Measurements from ENCODE around the gene PLP1.
A peak's percentile ranks its signal among the peaks of the same experiment; 100 is the strongest.

Gene PLP1

DNA sequence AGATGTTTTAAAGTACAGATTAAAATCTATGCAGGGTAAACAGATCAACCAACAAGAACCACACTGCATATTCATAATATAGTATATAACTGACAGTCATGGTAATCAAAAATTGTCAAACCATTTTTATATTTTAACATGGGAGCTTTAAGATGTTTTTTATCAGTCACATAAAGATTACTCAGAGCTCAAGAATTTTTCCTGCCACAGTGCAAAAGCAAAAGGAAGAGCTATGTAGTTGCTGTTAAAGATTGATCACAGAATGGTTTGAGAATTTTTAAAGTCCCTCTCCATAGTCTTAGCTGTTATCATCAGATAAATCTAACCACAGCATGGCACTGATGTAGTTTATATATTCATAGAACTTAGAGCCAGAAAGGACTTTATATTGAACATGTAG is 47.0 kb downstream of the PLP1 start:
- no peak for DNase-seq (ENCODE audit: low read depth in 4 of 4, low spot score in 1 of 4)

DNA sequence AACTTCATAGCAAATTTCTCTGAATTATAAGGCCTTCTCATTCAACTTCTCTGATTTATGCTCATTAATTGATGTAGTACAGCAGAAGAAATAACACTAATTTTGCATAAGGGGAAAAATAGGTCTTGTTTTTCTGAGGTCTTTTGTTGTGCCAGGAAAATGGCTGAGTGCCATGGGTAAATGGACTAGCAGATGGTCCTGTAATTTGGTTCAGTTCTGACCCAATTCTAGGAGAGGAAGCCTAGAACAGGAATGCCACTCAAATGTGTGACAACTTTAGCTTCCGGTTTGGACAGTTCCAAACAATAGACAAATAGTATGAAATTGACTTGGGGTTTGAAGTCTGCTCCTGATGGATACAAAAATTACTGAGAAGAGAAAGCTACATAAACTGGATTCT is 49.2 kb downstream of the PLP1 start:
- DNase-seq (ENCODE audit: low read depth in 4 of 4, low spot score in 1 of 4) = no peak

DNA sequence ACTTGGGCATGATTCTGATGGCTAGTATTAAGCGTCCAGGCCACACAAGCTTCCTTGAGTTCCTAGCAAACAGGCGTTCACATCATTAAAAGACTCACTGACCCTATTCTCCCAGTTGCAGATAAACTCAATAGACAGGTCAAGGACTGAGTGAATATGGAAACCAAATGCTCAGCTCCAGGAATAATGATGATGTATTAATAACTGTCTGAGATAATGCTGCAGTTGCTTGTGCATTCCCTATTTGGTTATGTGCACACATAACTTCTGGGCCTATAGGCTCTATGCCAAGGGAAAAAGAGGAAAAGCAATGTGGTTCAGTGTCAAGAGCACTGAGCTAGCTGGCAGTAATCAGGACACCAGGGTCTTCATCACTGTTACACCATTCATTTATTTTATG is 51.9 kb downstream of the PLP1 start:
- DNase-seq (ENCODE audit: low read depth in 4 of 4, low spot score in 1 of 4) = no peak

DNA sequence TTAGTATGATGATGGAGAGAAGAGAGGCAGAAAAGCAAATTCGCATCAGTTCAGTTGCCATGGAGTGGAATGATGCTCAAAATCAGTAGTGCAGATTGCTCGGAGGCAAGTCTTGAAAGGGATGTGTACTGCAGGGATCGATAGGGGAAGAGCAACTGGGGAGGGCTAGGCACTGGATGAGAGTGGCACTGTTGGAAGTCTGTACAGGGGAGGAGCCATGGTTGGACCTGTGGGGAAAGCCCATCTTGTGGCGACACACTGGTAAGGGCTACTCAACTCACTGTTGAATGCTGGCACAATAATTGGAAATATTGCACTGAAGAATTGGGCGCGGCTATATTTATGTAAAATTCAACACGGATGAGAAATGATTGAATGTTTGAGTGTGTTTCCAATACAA is 54.2 kb downstream of the PLP1 start:
- no peak for DNase-seq (ENCODE audit: low read depth in 4 of 4, low spot score in 1 of 4)

DNA sequence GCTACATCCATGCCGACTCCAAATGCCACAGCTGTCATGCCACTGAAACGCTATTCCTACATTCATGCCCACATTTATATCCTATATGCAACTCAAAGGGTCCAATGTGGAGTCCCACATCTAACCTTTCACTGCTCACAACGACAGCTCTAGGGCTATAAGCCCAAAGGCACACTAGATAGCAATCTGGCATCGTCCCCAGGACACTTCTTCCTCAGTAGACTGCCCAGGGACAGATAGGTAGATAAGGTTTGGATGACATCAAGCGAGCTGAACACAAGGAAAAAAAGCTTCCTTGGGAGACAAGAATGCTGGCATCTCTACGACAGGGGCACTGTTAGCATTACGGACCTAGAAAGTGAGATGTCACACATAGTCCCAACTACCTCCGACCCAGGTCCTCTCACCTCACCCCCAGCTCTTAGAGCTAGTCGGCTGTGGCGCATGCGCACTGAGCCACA is 54.7 kb downstream of the PLP1 start:
- peak in 2 of 4 experiments; percentile 41 to 44 for DNase-seq (ENCODE audit: low read depth in 4 of 4, low spot score in 1 of 4)

DNA sequence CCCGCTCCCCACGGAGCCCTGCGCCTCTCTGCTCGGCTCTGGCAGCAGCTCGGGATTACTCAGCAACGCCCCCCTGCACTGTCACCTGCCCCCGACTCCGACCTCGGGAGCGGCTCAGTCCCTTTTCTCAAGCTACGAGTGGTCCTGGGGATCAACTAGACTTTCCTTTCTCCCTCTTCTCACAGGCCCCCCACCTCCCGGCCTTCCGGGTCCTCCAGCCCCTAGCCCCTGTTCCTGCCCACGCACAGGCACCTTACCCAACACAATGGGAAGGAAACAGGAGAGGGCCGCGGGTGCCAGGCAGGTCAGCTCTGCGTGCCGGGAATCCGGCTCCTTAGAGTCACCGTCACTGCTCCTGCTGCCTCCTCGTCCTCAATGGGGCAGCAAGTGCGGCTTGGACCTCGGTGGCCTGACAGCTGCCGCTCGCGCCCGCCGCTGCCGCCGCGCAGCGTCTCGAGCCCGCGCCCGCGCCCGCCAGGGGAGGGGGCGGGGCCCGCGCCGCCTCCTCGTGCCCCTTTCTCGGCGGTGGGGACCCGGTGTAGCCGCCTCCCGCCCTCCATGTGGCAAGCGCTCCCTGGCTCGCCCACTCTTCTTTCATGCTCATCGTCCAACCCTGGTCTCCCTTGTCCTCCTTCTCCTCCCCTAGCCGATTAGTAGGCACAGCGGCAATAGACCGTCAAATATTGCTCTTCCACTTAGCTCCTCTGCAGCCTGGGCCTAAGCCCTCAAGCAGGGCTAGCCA is 55.3 kb downstream of the PLP1 start, which contains the start of gene RAB9B:
Gene RAB9B, minus strand, starts transcription at position 455 of the 742 bp plus-strand sequence. CDS start 6,473 bp downstream, outside the sequence.
- DNase-seq (ENCODE audit: low read depth in 4 of 4, low spot score in 1 of 4) = peak in 2 of 4 experiments; percentile 18 to 42

DNA sequence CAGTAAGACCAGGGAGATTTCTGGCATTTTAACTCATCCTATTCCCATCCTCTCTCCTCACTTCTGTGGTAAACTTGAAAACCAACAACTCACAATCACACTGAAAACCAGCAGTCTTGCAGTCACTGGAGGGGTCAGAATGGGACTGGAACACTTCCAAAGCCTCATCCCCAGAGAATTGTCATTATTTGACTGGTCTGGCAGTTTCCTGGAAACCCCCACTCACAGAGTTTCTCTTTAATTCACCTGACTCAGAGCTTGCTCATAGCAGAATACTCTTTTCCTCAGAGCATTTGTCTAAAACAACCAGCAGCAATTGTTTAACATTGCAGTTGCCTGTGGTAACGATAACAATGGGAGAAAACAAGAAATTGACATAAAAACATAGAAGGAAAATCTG is 62.8 kb downstream of the PLP1 start:
- no peak for DNase-seq (ENCODE audit: low read depth in 4 of 4, low spot score in 1 of 4)

Data from stimulated activated CD4-positive, alpha-beta T cell treated with anti-CD3 and anti-CD28 coated beads, Interleukin-1b, Interleukin-23, amount 100 ng/mL, for 24 hours (primary cell).